Cerebellar cortex (tissue), 1 donor: ENCODE results near the gene CLIC2.
"Not testable (repeated sequence)": the region's sequence is repeated elsewhere in the genome, so short reads cannot be mapped to it uniquely, and the experiment has no call there.

Experiments used
- DNase-seq: peaks from one replicate; pipeline ENCODE4 v3.0.0-alpha.2; 2015; ENCODE audit warnings: low spot score

Gene CLIC2

GRCh38 chrX:155334486-155335336 is at the start of gene CLIC2:
TSS of gene CLIC2 (minus strand) at chrX:155334614. CDS start at chrX:155334427, 187 bp downstream.
- no peak for DNase-seq

- not testable (repeated sequence) for DNase-seq
Observed at GRCh38 chrX:155382529-155382967, 48.1 kb upstream of the CLIC2 start.

- not testable (repeated sequence) for DNase-seq
Observed at GRCh38 chrX:155381843-155382528, 47.6 kb upstream of the CLIC2 start, which contains the start of gene F8A2. TSS of gene F8A2 (plus strand) at chrX:155382095. CDS start at chrX:155382115, 20 bp downstream.

- DNase-seq: not testable (repeated sequence)
Observed at GRCh38 chrX:155379802-155380201, 45.4 kb upstream of the CLIC2 start.

- not testable (repeated sequence) for DNase-seq
Observed at GRCh38 chrX:155373777-155374458, 39.5 kb upstream of the CLIC2 start.

- DNase-seq: not testable (repeated sequence)
Observed at GRCh38 chrX:155363712-155364111, 29.3 kb upstream of the CLIC2 start.

GRCh38 chrX:155349448-155349847 is 15.0 kb upstream of the CLIC2 start:
- DNase-seq: not testable (repeated sequence)

GRCh38 chrX:155345689-155346088 is 11.3 kb upstream of the CLIC2 start:
- DNase-seq: not testable (repeated sequence)

GRCh38 chrX:155335337-155335712 is 911 bp upstream of the CLIC2 start:
- not testable (repeated sequence) for DNase-seq

GRCh38 chrX:155333544-155334100 is 792 bp downstream of the CLIC2 start:
- DNase-seq: no peak

GRCh38 chrX:155330992-155331391 is 3.4 kb downstream of the CLIC2 start:
- DNase-seq: no peak

GRCh38 chrX:155329293-155329692 is 5.1 kb downstream of the CLIC2 start:
- no peak for DNase-seq

- DNase-seq: no peak
Observed at GRCh38 chrX:155326610-155327009, 7.8 kb downstream of the CLIC2 start.

GRCh38 chrX:155314260-155314659 is 20.2 kb downstream of the CLIC2 start:
- no peak for DNase-seq

- DNase-seq: no peak
Observed at GRCh38 chrX:155313766-155314165, 20.6 kb downstream of the CLIC2 start.

- no peak for DNase-seq
Observed at GRCh38 chrX:155293771-155294170, 40.6 kb downstream of the CLIC2 start.

- no peak for DNase-seq
Observed at GRCh38 chrX:155279873-155280272, 54.5 kb downstream of the CLIC2 start.

GRCh38 chrX:155270969-155271368 is 63.4 kb downstream of the CLIC2 start:
- no peak for DNase-seq

- not testable (repeated sequence) for DNase-seq
Observed at GRCh38 chrX:155267995-155268394, 66.4 kb downstream of the CLIC2 start.

GRCh38 chrX:155266439-155266838 is 68.0 kb downstream of the CLIC2 start:
- DNase-seq: no peak

GRCh38 chrX:155263854-155264628 is 70.4 kb downstream of the CLIC2 start, which contains the start of gene RAB39B:
TSS of gene RAB39B (minus strand) at chrX:155264491. CDS start at chrX:155264288, 203 bp downstream.
- peak; percentile 80 for DNase-seq
